HG03025 (cell line): ENCODE measurements around the gene NUP188.
"Not testable (repeated sequence)": the region's sequence is repeated elsewhere in the genome, so short reads cannot be mapped to it uniquely, and the experiment has no call there.

ENCODE experiments used
- ATAC-seq: cut with Tn5 transposase; IDR thresholded peaks from one replicate; pipeline ENCODE4 v1.9.1; 2021; ENCODE audit warnings: mild to moderate bottlenecking, moderate library complexity; ENCODE audit not compliant: unreplicated experiment, low FRiP score

Gene NUP188

GRCh38 chr9:129002992-129003391, 55.5 kb downstream of the NUP188 start:
- ATAC-seq = no peak

- ATAC-seq = not testable (repeated sequence)
Observed at GRCh38 chr9:129004173-129004572, 56.7 kb downstream of the NUP188 start.

- no peak for ATAC-seq
Observed at GRCh38 chr9:129005336-129005997, 58.0 kb downstream of the NUP188 start.

GRCh38 chr9:129006328-129007034, 59.0 kb downstream of the NUP188 start:
- no peak for ATAC-seq

- no peak for ATAC-seq
Observed at GRCh38 chr9:129007035-129007765, 59.7 kb downstream of the NUP188 start.

- no peak for ATAC-seq
Observed at GRCh38 chr9:129007766-129008468, 60.4 kb downstream of the NUP188 start.

GRCh38 chr9:129008469-129008965, 61.0 kb downstream of the NUP188 start:
- no peak for ATAC-seq

- ATAC-seq = no peak
Observed at GRCh38 chr9:129008986-129009583, 61.6 kb downstream of the NUP188 start.

- no peak for ATAC-seq
Observed at GRCh38 chr9:129009584-129010141, 62.2 kb downstream of the NUP188 start.

GRCh38 chr9:129010267-129010975, 62.9 kb downstream of the NUP188 start:
- ATAC-seq = no peak

- no peak for ATAC-seq
Observed at GRCh38 chr9:129011170-129011569, 63.7 kb downstream of the NUP188 start.

- no peak for ATAC-seq
Observed at GRCh38 chr9:129011761-129012181, 64.3 kb downstream of the NUP188 start.

- no peak for ATAC-seq
Observed at GRCh38 chr9:129012343-129012742, 64.8 kb downstream of the NUP188 start.

- no peak for ATAC-seq
Observed at GRCh38 chr9:129012893-129013448, 65.5 kb downstream of the NUP188 start.

GRCh38 chr9:129013674-129014073, 66.2 kb downstream of the NUP188 start:
- ATAC-seq = no peak

- no peak for ATAC-seq
Observed at GRCh38 chr9:129014124-129014523, 66.6 kb downstream of the NUP188 start.

- no peak for ATAC-seq
Observed at GRCh38 chr9:129014608-129015007, 67.1 kb downstream of the NUP188 start.

- no peak for ATAC-seq
Observed at GRCh38 chr9:129021091-129021490, 73.6 kb downstream of the NUP188 start.

- ATAC-seq = no peak
Observed at GRCh38 chr9:129022037-129022436, 74.5 kb downstream of the NUP188 start.
